HEK293 (cell line): ENCODE measurements around the gene PHF5A.

Experiments used
- AEBP2 ChIP-seq: fragments of 450-650 bp; formaldehyde crosslinking; IDR thresholded peaks from 2 replicates; pipeline ENCODE4 v1.5.1; 2016; ENCODE audit warnings: missing biosample characterization, missing genetic modification characterization, borderline replicate concordance
- CTCF ChIP-seq: fragments of 450-650 bp; formaldehyde crosslinking; IDR thresholded peaks from 2 replicates; pipeline ENCODE4 v1.5.1; 2016; ENCODE audit warnings: missing biosample characterization, missing genetic modification characterization
- GLIS1 ChIP-seq: fragments of 450-650 bp; formaldehyde crosslinking; IDR thresholded peaks from 2 replicates; pipeline ENCODE4 v1.5.1; 2016; ENCODE audit warnings: missing biosample characterization, missing genetic modification characterization
- IKZF3 ChIP-seq: fragments of 450-650 bp; IDR thresholded peaks from 2 replicates; pipeline ENCODE4 v1.5.0; 2018; ENCODE audit warnings: missing biosample characterization, mild to moderate bottlenecking, missing genetic modification characterization, moderate library complexity
- MYNN ChIP-seq: fragments of 450-650 bp; formaldehyde crosslinking; IDR thresholded peaks from 2 replicates; pipeline ENCODE4 v1.5.1; 2016; ENCODE audit warnings: missing biosample characterization, missing genetic modification characterization, borderline replicate concordance
- PBX3 ChIP-seq: sonication (generic); formaldehyde crosslinking; IDR thresholded peaks from 2 replicates; pipeline ENCODE4 v1.8.1; 2022; ENCODE audit warnings: mild to moderate bottlenecking, moderate library complexity, missing genetic modification reagents
- REPIN1 ChIP-seq: fragments of 450-650 bp; formaldehyde crosslinking; IDR thresholded peaks from 2 replicates; pipeline ENCODE4 v1.5.1; 2017; ENCODE audit warnings: missing biosample characterization, missing genetic modification characterization, low read depth
- ZBTB21 ChIP-seq: fragments of 450-650 bp; formaldehyde crosslinking; IDR thresholded peaks from 2 replicates; pipeline ENCODE4 v1.5.1; 2017; ENCODE audit warnings: missing biosample characterization, missing genetic modification characterization
- ZNF112 ChIP-seq: fragments of 450-650 bp; formaldehyde crosslinking; IDR thresholded peaks from 2 replicates; pipeline ENCODE4 v1.5.0; 2017; ENCODE audit warnings: missing biosample characterization, missing genetic modification characterization
- ZNF121 ChIP-seq: fragments of 450-650 bp; formaldehyde crosslinking; IDR thresholded peaks from 2 replicates; pipeline ENCODE4 v1.5.1; 2016; ENCODE audit warnings: missing biosample characterization, missing genetic modification characterization
- ZNF133 ChIP-seq: fragments of 450-650 bp; formaldehyde crosslinking; IDR thresholded peaks from 2 replicates; pipeline ENCODE4 v1.5.1; 2016; ENCODE audit warnings: missing biosample characterization, missing genetic modification characterization
- ZNF2 ChIP-seq: fragments of 450-650 bp; formaldehyde crosslinking; IDR thresholded peaks from 2 replicates; pipeline ENCODE4 v1.5.1; 2016; ENCODE audit warnings: missing biosample characterization, missing genetic modification characterization
- ZNF221 ChIP-seq: fragments of 450-650 bp; formaldehyde crosslinking; IDR thresholded peaks from 2 replicates; pipeline ENCODE4 v1.5.1; 2017; ENCODE audit warnings: missing biosample characterization, missing genetic modification characterization, borderline replicate concordance
- ZNF223 ChIP-seq: fragments of 450-650 bp; formaldehyde crosslinking; IDR thresholded peaks from 2 replicates; pipeline ENCODE4 v1.5.1; 2016; ENCODE audit warnings: missing biosample characterization, missing genetic modification characterization
- ZNF239 ChIP-seq: fragments of 450-650 bp; formaldehyde crosslinking; IDR thresholded peaks from 2 replicates; pipeline ENCODE4 v1.5.1; 2016; ENCODE audit warnings: missing biosample characterization, missing genetic modification characterization
- ZNF266 ChIP-seq: fragments of 450-650 bp; formaldehyde crosslinking; IDR thresholded peaks from 2 replicates; pipeline ENCODE4 v1.5.1; 2016; ENCODE audit warnings: missing biosample characterization, missing genetic modification characterization, low read depth
- ZNF311 ChIP-seq: fragments of 450-650 bp; formaldehyde crosslinking; IDR thresholded peaks from 2 replicates; pipeline ENCODE4 v1.5.1; 2017; ENCODE audit warnings: missing biosample characterization, missing genetic modification characterization, borderline replicate concordance
- ZNF473 ChIP-seq: fragments of 450-650 bp; formaldehyde crosslinking; IDR thresholded peaks from 2 replicates; pipeline ENCODE4 v1.5.1; 2017; ENCODE audit warnings: missing biosample characterization, missing genetic modification characterization
- ZNF48 ChIP-seq: fragments of 450-650 bp; formaldehyde crosslinking; IDR thresholded peaks from 2 replicates; pipeline ENCODE4 v1.5.1; 2016; ENCODE audit warnings: missing biosample characterization, missing genetic modification characterization
- ZNF555 ChIP-seq: fragments of 450-650 bp; formaldehyde crosslinking; conservative IDR thresholded peaks from 2 replicates; pipeline ENCODE4 v1.5.1; 2017; ENCODE audit warnings: missing biosample characterization, mild to moderate bottlenecking, missing genetic modification characterization, inconsistent platforms
- ZNF561 ChIP-seq: fragments of 450-650 bp; IDR thresholded peaks from 2 replicates; pipeline ENCODE4 v1.5.1; 2018; ENCODE audit warnings: missing biosample characterization, missing genetic modification characterization, borderline replicate concordance
- ZNF629 ChIP-seq: fragments of 450-650 bp; formaldehyde crosslinking; IDR thresholded peaks from 2 replicates; pipeline ENCODE4 v1.5.1; 2017; ENCODE audit warnings: missing biosample characterization, missing genetic modification characterization
- ZNF660 ChIP-seq: fragments of 450-650 bp; IDR thresholded peaks from 2 replicates; pipeline ENCODE4 v1.5.1; 2018; ENCODE audit warnings: missing biosample characterization, mild to moderate bottlenecking, missing genetic modification characterization
- ZNF704 ChIP-seq: fragments of 450-650 bp; formaldehyde crosslinking; IDR thresholded peaks from 2 replicates; pipeline ENCODE4 v1.5.1; 2016; ENCODE audit warnings: missing biosample characterization, missing genetic modification characterization
- ZSCAN18 ChIP-seq: fragments of 450-650 bp; formaldehyde crosslinking; IDR thresholded peaks from 2 replicates; pipeline ENCODE4 v1.5.1; 2016; ENCODE audit warnings: missing biosample characterization, missing genetic modification characterization

Gene PHF5A

GRCh38 chr22:41517172-41518047 lies 48.9 kb upstream of the PHF5A start (continued):
- TF ChIP-seq ZNF704 (tag by site-specific recombination) (no peak), ZNF121 (tag by site-specific recombination) (no peak), ZNF223 (tag by site-specific recombination) (no peak), MYNN (no peak), ZNF112 (tag by site-specific recombination) (no peak), PBX3 (CRISPR knock-in tag) (no peak), ZNF629 (tag by site-specific recombination) (no peak), ZSCAN18 (no peak), ZNF266 (tag by site-specific recombination) (no peak), ZNF561 (tag by site-specific recombination) (no peak), REPIN1 (tag by site-specific recombination) (no peak), ZNF221 (tag by site-specific recombination) (no peak), ZNF660 (tag by site-specific recombination) (0 out of 2 replicates have a peak, but pooled peaks have one; percentile 29), ZNF2 (tag by site-specific recombination) (0 out of 2 replicates have a peak, but pooled peaks have one; percentile 26), ZNF133 (tag by site-specific recombination) (no peak), ZNF311 (tag by site-specific recombination) (no peak), ZNF239 (tag by site-specific recombination) (no peak), ZBTB21 (tag by site-specific recombination) (no peak), IKZF3 (tag by site-specific recombination) (peak; percentile 55; the same call in 1 of the 2 replicates), ZNF48 (tag by site-specific recombination) (no peak), GLIS1 (tag by site-specific recombination) (no peak), AEBP2 (tag by site-specific recombination) (no peak), ZNF555 (no peak), ZNF473 (no peak), CTCF (tag by site-specific recombination) (peak; percentile 80)
